Measurements from ENCODE around the gene COLEC11.

DNA sequence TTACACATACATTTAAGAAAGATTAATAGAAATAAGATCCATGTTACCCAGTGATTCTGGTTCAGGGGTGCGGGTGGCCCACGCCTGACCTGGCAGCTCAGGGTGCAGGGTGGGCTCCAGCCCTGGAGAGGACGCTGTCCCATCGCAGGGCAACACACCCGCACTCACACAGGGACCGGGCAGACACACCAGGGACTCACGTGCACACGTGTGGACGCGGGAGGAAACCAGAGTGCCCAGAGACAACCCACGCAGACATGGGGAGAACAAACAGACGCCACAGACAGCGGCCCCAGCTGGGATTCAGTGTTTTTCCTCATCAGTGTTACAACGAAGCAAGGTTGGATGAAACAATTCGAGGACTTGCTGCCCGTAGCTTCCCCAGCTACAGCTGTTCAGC, 54.7 kb downstream of the COLEC11 start:
- TF ChIP-seq CTCF (IDR thresholded peaks at IDR 0.05; ENCODE audit: poor library complexity) (no peak), EZH2 (IDR thresholded peaks at IDR 0.05; ENCODE audit: borderline replicate concordance) (no peak), EZH2phosphoT487 (IDR thresholded peaks at IDR 0.05; ENCODE audit: low read depth, severe bottlenecking, unreplicated experiment) (no peak)

All from hepatocyte (in vitro differentiated cells).